Activated CD4-positive, alpha-beta T cell treated with anti-CD3 and anti-CD28 coated beads, Interleukin-2, Interleukin-4, amounts not matched to agents 100 ng/mL and 50 ng/mL, durations not matched to agents 16 hours and 8 hours (primary cell): ENCODE results near the gene KRT222.

Experiments used
- DNase-seq: peaks from one replicate; pipeline ENCODE4 v3.0.0-alpha.2; 2020; ENCODE audit warnings: low spot score

KRT222 gene

GRCh38 chr17:40658396-40658795, 6.6 kb downstream of the KRT222 start:
- no peak for DNase-seq

GRCh38 chr17:40651939-40652338, 13.0 kb downstream of the KRT222 start:
- no peak for DNase-seq

- DNase-seq = no peak
Measured at GRCh38 chr17:40648384-40648968, 16.5 kb downstream of the KRT222 start.

- DNase-seq = peak; percentile 69
Measured at GRCh38 chr17:40647624-40648383, 17.2 kb downstream of the KRT222 start, which contains the start of gene SMARCE1. Gene SMARCE1 (minus strand): TSS chr17:40647818. CDS start chr17:40645802, 2,016 bp downstream.

- peak; percentile 46 for DNase-seq
Measured at GRCh38 chr17:40646791-40647623, 18.0 kb downstream of the KRT222 start.

GRCh38 chr17:40645943-40646342, 19.0 kb downstream of the KRT222 start:
- DNase-seq = no peak

- no peak for DNase-seq
Measured at GRCh38 chr17:40645291-40645690, 19.7 kb downstream of the KRT222 start.

GRCh38 chr17:40637931-40638330, 27.0 kb downstream of the KRT222 start:
- no peak for DNase-seq

- no peak for DNase-seq
Measured at GRCh38 chr17:40633871-40634270, 31.1 kb downstream of the KRT222 start.

GRCh38 chr17:40632216-40632615, 32.8 kb downstream of the KRT222 start:
- no peak for DNase-seq

- DNase-seq = no peak
Measured at GRCh38 chr17:40629842-40630241, 35.1 kb downstream of the KRT222 start.

- no peak for DNase-seq
Measured at GRCh38 chr17:40625311-40625710, 39.7 kb downstream of the KRT222 start.

- no peak for DNase-seq
Measured at GRCh38 chr17:40623419-40624210, 41.4 kb downstream of the KRT222 start.

- no peak for DNase-seq
Measured at GRCh38 chr17:40622509-40622928, 42.5 kb downstream of the KRT222 start.

GRCh38 chr17:40621578-40621977, 43.4 kb downstream of the KRT222 start:
- DNase-seq = no peak

- no peak for DNase-seq
Measured at GRCh38 chr17:40621019-40621418, 44.0 kb downstream of the KRT222 start.

- no peak for DNase-seq
Measured at GRCh38 chr17:40618754-40619625, 46.0 kb downstream of the KRT222 start.

- DNase-seq = no peak
Measured at GRCh38 chr17:40617678-40618240, 47.2 kb downstream of the KRT222 start.

GRCh38 chr17:40616592-40616991, 48.4 kb downstream of the KRT222 start:
- no peak for DNase-seq

GRCh38 chr17:40615841-40616476, 49.0 kb downstream of the KRT222 start:
- no peak for DNase-seq
